H1 (cell line): ENCODE measurements around the gene GBGT1. TPM values are rescaled to one million over a fixed set of nuclear protein-coding genes. Genes with fewer than 3 reads are reported as not detected.

ENCODE experiments used
- CTCF ChIA-PET: fragments of 300-600 bp; sonication (Branson Sonifier 250); formaldehyde crosslinking; loops from one replicate; lab custom pipeline; 2021; ENCODE audit not compliant: partially characterized antibody; lab: Charles Lee
- POLR2A ChIA-PET: fragments of 300-600 bp; sonication (Branson Sonifier 250); formaldehyde crosslinking; loops from one replicate; lab custom pipeline; 2021; ENCODE audit warnings: inconsistent platforms; ENCODE audit not compliant: partially characterized antibody; lab: Charles Lee
- DNase-seq, 2 experiments: peaks; one replicate each; pipeline versions ENCODE4 v3.0.0 to v3.0.0-alpha.2; 2010 to 2022; ENCODE audit warnings: low spot score in 2 of 2, low read depth in 1 of 2, mixed read lengths in 1 of 2
- FAIRE-seq: peaks from 2 replicates; lab custom pipeline; 2011; peaks lifted over from hg19 to GRCh38; lab: Jason Lieb, UNC
- H2AFZ ChIP-seq: 2 replicates; pipeline ENCODE4 v1.8.1; 2012; ENCODE audit warnings: low read length, inconsistent platforms
- H2AK5ac ChIP-seq: 2 replicates; pipeline ENCODE4 v1.6.1; 2013; ENCODE audit warnings: low read depth, low read length
- H2BK120ac ChIP-seq: replicated peaks from 2 replicates; pipeline ENCODE3; 2013; ENCODE audit warnings: low read depth, low read length, inconsistent platforms
- H2BK12ac ChIP-seq: 2 replicates; pipeline ENCODE4 v1.6.1; 2013; ENCODE audit warnings: low read depth, low read length
- H2BK15ac ChIP-seq: 2 replicates; pipeline ENCODE4 v1.6.1; 2013; ENCODE audit warnings: low read length
- H2BK20ac ChIP-seq: 2 replicates; pipeline ENCODE4 v1.6.1; 2013; ENCODE audit warnings: low read length
- H2BK5ac ChIP-seq: 2 replicates; pipeline ENCODE4 v1.6.1; 2013; ENCODE audit warnings: low read depth, low read length
- H3K14ac ChIP-seq: 2 replicates; pipeline ENCODE4 v1.6.1; 2013; ENCODE audit warnings: inconsistent platforms; ENCODE audit not compliant: insufficient read length
- H3K18ac ChIP-seq: 2 replicates; pipeline ENCODE4 v1.6.1; 2013; ENCODE audit warnings: low read length; ENCODE audit errors: extremely low read depth
- H3K23ac ChIP-seq: 2 replicates; pipeline ENCODE4 v1.6.1; 2013; ENCODE audit warnings: inconsistent platforms; ENCODE audit not compliant: insufficient read length
- H3K23me2 ChIP-seq: 2 replicates; pipeline ENCODE4 v1.6.1; 2013; ENCODE audit warnings: low read depth, low read length
- H3K27ac ChIP-seq: 2 replicates; pipeline ENCODE4 v1.6.1; 2011; ENCODE audit warnings: low read depth, low read length, inconsistent platforms
- H3K27me3 ChIP-seq, 4 experiments: replicated peaks in 1 of 4; 1 replicate in 1 of 4; 2 replicates in 3 of 4; pipeline versions ENCODE4 v1.6.1 to v1.8.1; 2011 to 2013; ENCODE audit warnings: low read length in 3 of 4, mild to moderate bottlenecking in 3 of 4, inconsistent platforms in 2 of 4, mixed read lengths in 2 of 4, moderate library complexity in 1 of 4; ENCODE audit not compliant: control insufficient read depth in 3 of 4, insufficient read depth in 3 of 4; ENCODE audit errors: extremely low read depth in 1 of 4
- H3K36me3 ChIP-seq, 4 experiments: 2 replicates each; pipeline versions ENCODE4 v1.6.1 to v1.8.1; 2011 to 2013; ENCODE audit warnings: mild to moderate bottlenecking in 4 of 4, low read length in 3 of 4, moderate library complexity in 2 of 4, control low read depth in 1 of 4, inconsistent platforms in 1 of 4; ENCODE audit not compliant: insufficient read depth in 4 of 4, control insufficient read depth in 2 of 4
- H3K4ac ChIP-seq: replicated peaks from 2 replicates; pipeline ENCODE3; 2013; ENCODE audit warnings: low read length, low read depth, mixed read lengths, inconsistent platforms; ENCODE audit not compliant: insufficient read length
- H3K4me1 ChIP-seq, 4 experiments: replicated peaks in 1 of 4; 1 replicate in 1 of 4; 2 replicates in 3 of 4; pipeline versions ENCODE4 v1.6.1 to v1.8.1; 2011 to 2013; ENCODE audit warnings: low read length in 3 of 4, inconsistent platforms in 2 of 4, mixed read lengths in 1 of 4; ENCODE audit not compliant: insufficient read depth in 4 of 4, control insufficient read depth in 3 of 4
- H3K4me2 ChIP-seq, 2 experiments: 2 replicates each; pipeline versions ENCODE4 v1.6.1 to v1.8.1; 2011 to 2013; ENCODE audit warnings: low read depth in 2 of 2, low read length in 2 of 2, control low read depth in 1 of 2, inconsistent platforms in 1 of 2, mild to moderate bottlenecking in 1 of 2; ENCODE audit not compliant: insufficient read depth in 1 of 2
- H3K4me3 ChIP-seq, 4 experiments: fragments of 200-600, 300-600 bp in 1 of 4; sonication (generic), shearing (Covaris generic), sonication (Bioruptor Twin) in 1 of 4; 2 replicates each; pipeline versions ENCODE4 v1.5.1 to v1.8.1; 2011 to 2016; ENCODE audit warnings: low read length in 4 of 4, low read depth in 3 of 4, control low read depth in 2 of 4, inconsistent platforms in 2 of 4, mild to moderate bottlenecking in 2 of 4, mixed read lengths in 1 of 4, moderate library complexity in 1 of 4; ENCODE audit not compliant: insufficient read depth in 2 of 4; ENCODE audit errors: extremely low read depth in 1 of 4
- H3K56ac ChIP-seq: replicated peaks from 2 replicates; pipeline ENCODE3; 2013; ENCODE audit warnings: low read depth, mild to moderate bottlenecking, mixed read lengths, low read length, inconsistent platforms; ENCODE audit not compliant: insufficient read length
- H3K79me1 ChIP-seq: 2 replicates; pipeline ENCODE4 v1.6.1; 2013; ENCODE audit warnings: low read depth, low read length, control low read depth
- H3K79me2 ChIP-seq, 2 experiments: 2 replicates each; pipeline versions ENCODE4 v1.6.1 to v1.8.1; 2012 to 2013; ENCODE audit warnings: low read length in 2 of 2, mild to moderate bottlenecking in 2 of 2, inconsistent platforms in 1 of 2; ENCODE audit not compliant: insufficient read depth in 2 of 2, control insufficient read depth in 1 of 2
- H3K9ac ChIP-seq, 4 experiments: replicated peaks in 1 of 4; 1 replicate in 1 of 4; 2 replicates in 3 of 4; pipeline versions ENCODE4 v1.6.1 to v1.8.1; 2011 to 2013; ENCODE audit warnings: low read depth in 3 of 4, low read length in 3 of 4, control low read depth in 2 of 4, mild to moderate bottlenecking in 2 of 4, moderate library complexity in 2 of 4, inconsistent platforms in 1 of 4; ENCODE audit errors: extremely low read depth in 1 of 4
- H3K9me3 ChIP-seq, 2 experiments: 2 replicates each; pipeline versions ENCODE4 v1.6.1 to v1.8.1; 2012 to 2013; ENCODE audit warnings: mild to moderate bottlenecking in 2 of 2, moderate library complexity in 2 of 2, control low read depth in 1 of 2, inconsistent platforms in 1 of 2, low read depth in 1 of 2, low read length in 1 of 2, mixed read lengths in 1 of 2; ENCODE audit not compliant: insufficient read depth in 2 of 2
- H4K20me1 ChIP-seq, 2 experiments: replicated peaks in 1 of 2; 2 replicates each; pipeline versions ENCODE3 to v1.8.1; 2011 to 2013; ENCODE audit warnings: inconsistent platforms in 2 of 2, low read length in 2 of 2, mild to moderate bottlenecking in 1 of 2; ENCODE audit not compliant: insufficient read depth in 2 of 2, control insufficient read depth in 1 of 2
- H4K5ac ChIP-seq: 2 replicates; pipeline ENCODE4 v1.6.1; 2013; ENCODE audit warnings: low read length, low read depth, mixed read lengths, inconsistent platforms; ENCODE audit not compliant: insufficient read length
- H4K8ac ChIP-seq: 2 replicates; pipeline ENCODE4 v1.8.0; 2013; ENCODE audit warnings: mild to moderate bottlenecking, moderate library complexity, low read length, inconsistent platforms; ENCODE audit not compliant: insufficient read depth; ENCODE audit errors: extremely low read depth
- H4K91ac ChIP-seq: replicated peaks from 2 replicates; pipeline ENCODE3; 2013; ENCODE audit warnings: low read length, mixed read lengths, inconsistent platforms; ENCODE audit not compliant: insufficient read length
- ATF2 ChIP-seq: IDR thresholded peaks from 2 replicates; pipeline ENCODE4 v1.6.1; 2012; ENCODE audit warnings: low read length, inconsistent platforms
- CTCF ChIP-seq, 3 experiments: IDR thresholded peaks; 1 replicate in 2 of 3; 2 replicates in 1 of 3; pipeline versions ENCODE4 v1.5.1 to v1.6.1; 2011; ENCODE audit warnings: low read length in 3 of 3, mild to moderate bottlenecking in 3 of 3, inconsistent platforms in 2 of 3, low read depth in 1 of 3, moderate library complexity in 1 of 3; ENCODE audit not compliant: insufficient read depth in 1 of 3; ENCODE audit errors: control extremely low read depth in 1 of 3
- GABPA ChIP-seq: IDR thresholded peaks from 2 replicates; pipeline ENCODE4 v1.6.1; 2011; ENCODE audit warnings: mild to moderate bottlenecking, low read length, moderate library complexity, borderline replicate concordance; ENCODE audit not compliant: insufficient read depth
- USF2 ChIP-seq: IDR thresholded peaks from 2 replicates; pipeline ENCODE4 v1.6.1; 2011; ENCODE audit warnings: low read length, improper control_type of control experiment
- WGBS, 2 experiments: shearing (Covaris generic) in 1 of 2; methylation state at CpG; one replicate each; pipeline versions ENCODE4 v1.1.6 to v1.1.7; 2013 to 2015; ENCODE audit warnings: low lambda C conversion rate in 2 of 2, mixed read lengths in 2 of 2, inconsistent platforms in 1 of 2, low coverage in 1 of 2, missing lambda C conversion rate in 1 of 2; ENCODE audit not compliant: insufficient replicate concordance in 2 of 2, insufficient coverage in 1 of 2, insufficient read length in 1 of 2; ENCODE audit errors: extremely low coverage in 1 of 2, missing lambda C conversion rate in 1 of 2; 5-methylcytosine and 5-hydroxymethylcytosine counted together
- polyA plus RNA-seq, 7 experiments: library from polyadenylated mRNA; depleted of rRNA in 3 of 7; stranded (reverse) in 5 of 7; unstranded in 2 of 7; fragments of >200 nt in 5 of 7; fragments of 200-250 nt in 2 of 7; gene quantifications; 1 replicate in 5 of 7; 2 replicates in 1 of 7; 4 replicates in 1 of 7; pipeline versions ENCODE4 v1.2.1 to v1.2.3, GENCODE V29; 2011 to 2013; ENCODE audit warnings: missing spikeins in 2 of 7, mixed read lengths in 2 of 7
- total RNA-seq: library from RNA; stranded (reverse); fragmentation: NEBNext Ultra II Directional; extraction: Animal tissue kit (Norgen Biotek cat#: 25700); gene quantifications from 2 replicates; pipeline ENCODE4 v1.2.1, GENCODE V29; 2021

Gene GBGT1
- total and polyA plus RNA-seq, 2 of the 8 experiments (the other 6 are each of a cell fraction or from before 2014, with no cell fraction given), result 7.1 to 9.7 TPM

GRCh38 chr9:133124907-133125275 is 38.8 kb downstream of the GBGT1 start:
- Histone ChIP-seq H3K4me2 (no peak overlapping the region), H2AFZ (no peak overlapping the region), H3K56ac (no peak overlapping the region), H3K27ac (no peak overlapping the region), H3K9me3 (no peaks in the 10 kb centered on the region), H3K9ac (no peak overlapping the region), H2BK20ac (no peak overlapping the region), H3K4me1 (peaks cover 0 to 9% (median 3%) of the 10 kb centered on the region in 4 experiments; a peak in 4 of 7 replicates), H2AK5ac (no peak overlapping the region), H3K79me1 (no peaks in the 10 kb centered on the region; the same call in 1 of the 2 replicates), H2BK15ac (no peak overlapping the region), H3K18ac (no peak overlapping the region), H4K91ac (no peak overlapping the region), H4K5ac (no peak overlapping the region), H2BK5ac (no peak overlapping the region), H3K4me3 (no peak overlapping the region), H3K4ac (no peak overlapping the region), H2BK12ac (no peak overlapping the region), H3K23ac (no peak overlapping the region), H3K27me3 (peaks cover 0 to 19% (median 15%) of the 10 kb centered on the region in 4 experiments; a peak in 5 of 7 replicates), H3K36me3 (no peaks in the 10 kb centered on the region), H4K20me1 (peaks cover 12 to 36% of the 10 kb centered on the region in 2 experiments), H2BK120ac (no peak overlapping the region), H3K23me2 (peaks cover 13% of the 10 kb centered on the region; the same call in 1 of the 2 replicates), H3K14ac (no peak overlapping the region), H4K8ac (no peak overlapping the region), H3K79me2 (no peaks in the 10 kb centered on the region)
- ChIA-PET POLR2A (interaction anchor here (0.6 kb wide), 1 partner anchor 14 kb away, joined by 3 read pairs; no protein-coding TSS in a partner anchor), CTCF (interaction anchor here (0.8 to 3.3 kb wide), 4 partner anchors 19 to 22 kb away, joined by 4 to 16 read pairs (median 8); no protein-coding TSS in a partner anchor)
- no peak for FAIRE-seq
- no peak for TF ChIP-seq ATF2
- no peak for TF ChIP-seq USF2
- no peak for TF ChIP-seq GABPA
- TF ChIP-seq CTCF (IDR thresholded peaks at IDR 0.05; ENCODE audit: control extremely low read depth in 1 of 3, insufficient read depth in 1 of 3, low read depth in 1 of 3, low read length in 3 of 3), result no peak
- DNase-seq, result no peak
- WGBS, 2 experiments, result 68% methylated on average over 2 of the region's 2 CpGs; no CpG with 5 or more reads in 1 of the 2 experiments
